RWPE2 (cell line): ENCODE measurements around the gene SKAP1.

Experiments
- ATAC-seq: fragments of 200-7000 bp; cut with Tn5 transposase; 3 replicates; pipeline ENCODE4 v1.9.1; 2021; ENCODE audit warnings: low read depth
- DNase-seq: peaks from one replicate; pipeline ENCODE4 v3.0.0-alpha.2; 2020; ENCODE audit warnings: low spot score
- H3K27ac ChIP-seq: fragments of 450-650 bp; 2 replicates; pipeline ENCODE4 v1.5.1; 2017; ENCODE audit warnings: mild to moderate bottlenecking; ENCODE audit not compliant: poor library complexity, severe bottlenecking
- H3K27me3 ChIP-seq: fragments of 250-450 bp; sonication (Bioruptor Pico); 2 replicates; pipeline ENCODE4 v1.5.1; 2021; ENCODE audit warnings: mild to moderate bottlenecking, moderate library complexity; ENCODE audit not compliant: insufficient read depth, poor library complexity, severe bottlenecking
- H3K36me3 ChIP-seq: fragments of 250-450 bp; sonication (Bioruptor Pico); 2 replicates; pipeline ENCODE4 v1.5.1; 2020; ENCODE audit warnings: low read depth, mild to moderate bottlenecking, moderate library complexity
- H3K4me1 ChIP-seq: fragments of 250-450 bp; sonication (Bioruptor Pico); 2 replicates; pipeline ENCODE4 v1.5.1; 2021; ENCODE audit warnings: mild to moderate bottlenecking, moderate library complexity; ENCODE audit not compliant: insufficient read depth, poor library complexity, severe bottlenecking
- H3K4me3 ChIP-seq: fragments of 250-450 bp; sonication (Bioruptor Pico); 2 replicates; pipeline ENCODE4 v1.5.1; 2021; ENCODE audit warnings: mild to moderate bottlenecking, moderate library complexity; ENCODE audit not compliant: severe bottlenecking
- H3K9me3 ChIP-seq: fragments of 250-450 bp; sonication (Bioruptor Pico); 2 replicates; pipeline ENCODE4 v1.5.1; 2021; ENCODE audit warnings: mild to moderate bottlenecking, moderate library complexity; ENCODE audit not compliant: severe bottlenecking
- CTCF ChIP-seq: fragments of 450-650 bp; IDR thresholded peaks from one replicate; pipeline ENCODE4 v1.5.1; 2017; ENCODE audit warnings: mild to moderate bottlenecking, moderate library complexity; ENCODE audit not compliant: poor library complexity, severe bottlenecking

Gene SKAP1

GRCh38 chr17:48202959-48203358 lies 227.1 kb downstream of the SKAP1 start:
- Histone ChIP-seq H3K27me3 (no peaks in the 10 kb centered on the region), H3K36me3 (no peaks in the 10 kb centered on the region), H3K4me3 (no peak overlapping the region), H3K9me3 (no peaks in the 10 kb centered on the region), H3K27ac (no peak overlapping the region), H3K4me1 (no peaks in the 10 kb centered on the region)
- DNase-seq (no peak), ATAC-seq (no peak)
- no peak for TF ChIP-seq CTCF

- Histone ChIP-seq H3K36me3 (no peaks in the 10 kb centered on the region), H3K4me1 (peaks cover 5% of the 10 kb centered on the region), H3K4me3 (no peak overlapping the region), H3K9me3 (no peaks in the 10 kb centered on the region), H3K27me3 (no peaks in the 10 kb centered on the region), H3K27ac (no peak overlapping the region)
- DNase-seq (no peak), ATAC-seq (no peak)
- no peak for TF ChIP-seq CTCF
These were observed 231.0 kb downstream of the SKAP1 start for GRCh38 chr17:48198950-48199541.

- Histone ChIP-seq H3K27ac (no peak overlapping the region), H3K27me3 (no peaks in the 10 kb centered on the region), H3K9me3 (no peaks in the 10 kb centered on the region), H3K36me3 (no peaks in the 10 kb centered on the region), H3K4me1 (peaks cover 6% of the 10 kb centered on the region), H3K4me3 (no peak overlapping the region)
- DNase-seq (no peak), ATAC-seq (no peak)
- TF ChIP-seq CTCF, result no peak
These were observed 234.1 kb downstream of the SKAP1 start for GRCh38 chr17:48195910-48196309.

- Histone ChIP-seq H3K27ac (no peak overlapping the region), H3K9me3 (no peaks in the 10 kb centered on the region), H3K36me3 (no peaks in the 10 kb centered on the region), H3K4me1 (peaks cover 6% of the 10 kb centered on the region), H3K4me3 (no peak overlapping the region), H3K27me3 (no peaks in the 10 kb centered on the region)
- TF ChIP-seq CTCF, result no peak
- DNase-seq, result no peak
- ATAC-seq, result peak; percentile 90
These were observed 235.9 kb downstream of the SKAP1 start for GRCh38 chr17:48194097-48194550.

GRCh38 chr17:48192321-48192731 lies 237.7 kb downstream of the SKAP1 start:
- no peak for ATAC-seq
- H3K27me3 ChIP-seq, result no peaks in the 10 kb centered on the region
- H3K27ac ChIP-seq, result no peak overlapping the region
- H3K4me3 ChIP-seq, result no peak overlapping the region
- H3K4me1 ChIP-seq, result peaks cover 6% of the 10 kb centered on the region
- no peaks in the 10 kb centered on the region for H3K9me3 ChIP-seq
- DNase-seq, result no peak
- no peak for TF ChIP-seq CTCF
- no peaks in the 10 kb centered on the region for H3K36me3 ChIP-seq
